Measurements from ENCODE around the gene RIC8B.

DNA sequence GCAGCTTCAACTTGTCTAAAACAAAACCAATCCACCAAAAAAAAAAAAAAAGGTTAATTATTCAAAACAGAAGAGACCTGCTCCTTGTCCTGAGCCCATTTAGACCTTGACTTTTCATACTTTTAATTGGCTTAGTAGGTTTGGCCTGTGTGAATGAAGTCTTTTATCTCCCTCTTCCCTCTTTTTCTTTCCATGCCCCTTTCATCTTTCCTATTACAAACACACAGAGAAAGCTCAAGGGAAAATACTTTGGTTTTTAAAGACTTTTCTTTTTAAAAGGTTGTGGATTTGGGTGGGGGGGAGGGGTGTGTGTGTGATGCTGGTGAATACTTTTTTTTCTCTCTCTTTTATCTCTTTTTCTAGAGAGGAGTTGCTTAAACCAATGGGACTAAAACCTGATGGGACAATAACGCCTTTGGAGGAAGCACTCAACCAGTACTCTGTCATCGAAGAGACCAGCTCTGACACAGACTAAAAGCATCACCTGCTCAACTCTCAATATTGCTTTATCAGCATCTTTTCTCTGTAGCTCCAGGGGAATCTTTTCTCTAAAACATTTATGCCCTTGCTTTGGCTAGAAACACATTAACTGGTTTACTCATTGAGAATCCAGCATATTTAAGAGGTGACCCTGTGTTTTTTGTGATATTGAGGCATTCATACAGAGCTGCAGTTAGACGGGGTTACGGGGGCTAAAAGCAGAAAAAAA lies 111.2 kb downstream of the RIC8B start:
- TF ChIP-seq EZH2 (IDR thresholded peaks at IDR 0.05; ENCODE audit: low read length) = no peak
- TF ChIP-seq, protein P1, sequence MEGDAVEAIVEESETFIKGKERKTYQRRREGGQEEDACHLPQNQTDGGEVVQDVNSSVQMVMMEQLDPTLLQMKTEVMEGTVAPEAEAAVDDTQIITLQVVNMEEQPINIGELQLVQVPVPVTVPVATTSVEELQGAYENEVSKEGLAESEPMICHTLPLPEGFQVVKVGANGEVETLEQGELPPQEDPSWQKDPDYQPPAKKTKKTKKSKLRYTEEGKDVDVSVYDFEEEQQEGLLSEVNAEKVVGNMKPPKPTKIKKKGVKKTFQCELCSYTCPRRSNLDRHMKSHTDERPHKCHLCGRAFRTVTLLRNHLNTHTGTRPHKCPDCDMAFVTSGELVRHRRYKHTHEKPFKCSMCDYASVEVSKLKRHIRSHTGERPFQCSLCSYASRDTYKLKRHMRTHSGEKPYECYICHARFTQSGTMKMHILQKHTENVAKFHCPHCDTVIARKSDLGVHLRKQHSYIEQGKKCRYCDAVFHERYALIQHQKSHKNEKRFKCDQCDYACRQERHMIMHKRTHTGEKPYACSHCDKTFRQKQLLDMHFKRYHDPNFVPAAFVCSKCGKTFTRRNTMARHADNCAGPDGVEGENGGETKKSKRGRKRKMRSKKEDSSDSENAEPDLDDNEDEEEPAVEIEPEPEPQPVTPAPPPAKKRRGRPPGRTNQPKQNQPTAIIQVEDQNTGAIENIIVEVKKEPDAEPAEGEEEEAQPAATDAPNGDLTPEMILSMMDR (optimal IDR thresholded peaks at IDR 0.05 in 1 of 3, IDR thresholded peaks at IDR 0.05 in 1 of 3, conservative IDR thresholded peaks at IDR 0.05 in 1 of 3; ENCODE audit: extremely low read depth in 1 of 3, insufficient read depth in 2 of 3, low read length in 3 of 3) = no peak

Data from keratinocyte (primary cell).